ENCODE measurements around the gene APC.

APC gene

DNA sequence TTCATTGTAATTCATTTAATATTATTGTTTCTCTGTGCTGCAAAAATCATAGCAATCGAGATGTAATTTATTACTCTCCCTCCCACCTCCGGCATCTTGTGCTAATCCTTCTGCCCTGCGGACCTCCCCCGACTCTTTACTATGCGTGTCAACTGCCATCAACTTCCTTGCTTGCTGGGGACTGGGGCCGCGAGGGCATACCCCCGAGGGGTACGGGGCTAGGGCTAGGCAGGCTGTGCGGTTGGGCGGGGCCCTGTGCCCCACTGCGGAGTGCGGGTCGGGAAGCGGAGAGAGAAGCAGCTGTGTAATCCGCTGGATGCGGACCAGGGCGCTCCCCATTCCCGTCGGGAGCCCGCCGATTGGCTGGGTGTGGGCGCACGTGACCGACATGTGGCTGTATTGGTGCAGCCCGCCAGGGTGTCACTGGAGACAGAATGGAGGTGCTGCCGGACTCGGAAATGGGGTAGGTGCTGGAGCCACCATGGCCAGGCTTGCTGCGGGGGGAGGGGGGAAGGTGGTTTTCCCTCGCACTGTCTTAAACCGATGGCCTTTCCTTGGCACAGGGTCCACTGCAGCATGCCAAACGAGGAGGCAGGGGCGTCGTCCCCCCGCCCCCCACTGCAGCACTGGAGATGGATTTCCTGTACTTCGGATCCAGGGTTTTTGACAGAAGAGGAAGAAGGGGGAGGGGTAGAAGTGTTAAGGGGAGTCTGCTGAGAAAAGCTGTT, at the start of gene APC:
TSS of gene APC (plus strand) at position 423 of the 728 bp plus-strand sequence. CDS start 17,006 bp downstream, outside the sequence.
- peak; percentile 51 to 77 for DNase-seq (ENCODE audit: low read depth in 1 of 2, low spot score in 1 of 2)

GRCh38 chr5:112689155-112689909, 48.4 kb upstream of the APC start:
- no peak for DNase-seq (ENCODE audit: low read depth in 1 of 2, low spot score in 1 of 2)

DNA sequence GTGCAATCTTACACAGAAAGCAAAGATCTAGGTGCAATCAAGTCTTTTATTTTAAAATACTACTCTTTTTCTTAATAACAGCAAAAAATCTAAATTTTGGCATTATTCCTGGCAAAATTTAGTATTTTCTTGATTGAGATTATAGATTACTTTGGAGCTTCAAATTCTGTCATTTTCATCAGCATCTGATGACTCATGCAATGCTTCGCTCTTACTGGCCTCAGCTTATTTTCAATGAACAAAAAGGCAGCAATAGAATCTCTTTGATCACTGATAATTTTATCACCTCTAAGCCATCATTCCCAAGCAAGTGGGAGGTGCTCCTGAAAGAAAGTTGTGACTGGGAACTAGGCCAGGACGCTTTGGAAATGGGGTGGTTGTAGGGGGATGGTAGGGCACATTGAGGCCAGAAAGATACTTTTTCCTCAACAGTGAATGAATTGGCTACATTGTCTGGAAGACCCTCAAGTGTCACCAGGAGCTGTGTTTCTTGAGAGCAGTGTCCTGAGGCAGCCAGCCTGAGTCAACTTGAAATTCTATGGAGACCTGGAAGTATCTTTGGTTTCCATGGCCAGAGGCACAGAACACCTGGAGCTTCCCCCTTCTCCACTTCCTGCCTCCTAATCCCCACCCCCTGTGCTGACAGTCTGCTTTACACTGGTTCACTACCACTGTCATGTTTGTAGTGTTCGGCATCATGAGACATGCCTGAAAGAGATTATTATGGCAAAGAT, 46.9 kb upstream of the APC start:
- no peak for DNase-seq (ENCODE audit: low read depth in 1 of 2, low spot score in 1 of 2)

- no peak for DNase-seq (ENCODE audit: low read depth in 1 of 2, low spot score in 1 of 2)
These were observed 46.4 kb upstream of the APC start for GRCh38 chr5:112691339-112691680.

GRCh38 chr5:112691758-112692157, 45.9 kb upstream of the APC start:
- DNase-seq (ENCODE audit: low read depth in 1 of 2, low spot score in 1 of 2), result no peak

GRCh38 chr5:112692472-112692871, 45.2 kb upstream of the APC start:
- no peak for DNase-seq (ENCODE audit: low read depth in 1 of 2, low spot score in 1 of 2)

DNA sequence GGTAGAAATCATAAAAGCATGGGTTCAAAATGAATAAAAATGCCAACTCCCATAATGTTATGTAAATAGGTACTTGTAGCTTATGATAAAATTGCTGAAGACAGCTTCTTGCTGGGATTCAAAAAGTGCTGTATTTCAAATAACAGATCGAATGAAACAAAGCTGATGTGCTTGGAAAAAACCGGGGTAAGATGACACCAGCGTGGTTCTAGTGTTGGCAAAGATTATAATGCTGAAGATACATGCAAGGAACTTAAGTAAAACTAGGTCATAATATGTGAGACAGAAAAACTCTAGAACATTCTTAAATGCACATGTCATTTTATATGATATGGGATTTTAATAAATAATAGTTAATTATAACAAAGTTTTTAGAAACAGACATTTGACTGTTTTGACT, 44.4 kb upstream of the APC start:
- no peak for DNase-seq (ENCODE audit: low read depth in 1 of 2, low spot score in 1 of 2)

DNA sequence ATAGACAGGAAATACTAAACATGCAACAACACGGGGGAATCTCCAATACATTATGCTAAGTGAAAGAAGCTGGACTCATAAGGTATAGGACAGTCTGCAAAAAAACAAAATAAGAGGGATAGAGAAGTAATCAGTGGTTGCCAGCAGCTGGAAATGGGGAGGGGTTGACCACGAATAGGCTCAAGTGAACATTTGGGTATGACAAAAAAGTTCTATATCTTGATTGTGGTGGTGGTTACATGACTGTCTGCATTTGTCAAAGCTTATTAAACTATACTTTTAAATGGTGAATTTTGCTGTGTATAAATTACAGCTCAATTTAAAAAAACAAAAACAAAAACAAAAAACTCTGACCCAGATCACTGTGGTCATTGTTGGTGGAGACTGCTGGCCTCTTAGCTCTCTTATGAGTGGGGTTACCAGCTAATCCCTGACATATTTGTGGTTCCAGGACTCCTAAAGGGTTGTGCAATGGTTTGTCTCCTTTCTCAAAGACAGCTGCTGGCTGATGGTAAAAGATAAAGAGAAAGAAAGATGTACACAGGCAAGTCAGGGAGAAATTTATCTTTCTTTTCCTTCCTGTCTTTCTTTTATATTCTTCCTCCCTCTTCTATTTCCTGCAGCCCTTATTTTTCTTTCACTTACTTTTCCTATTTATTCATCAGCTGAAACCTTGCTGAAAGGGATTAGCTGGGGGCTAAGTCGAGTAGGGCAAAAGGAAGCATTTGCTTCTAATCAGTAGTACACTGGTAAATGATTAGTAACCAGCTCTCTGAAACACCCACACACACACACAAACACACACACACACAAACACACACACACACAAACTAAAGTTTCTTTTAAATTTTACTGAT, 42.6 kb upstream of the APC start:
- no peak for DNase-seq (ENCODE audit: low read depth in 1 of 2, low spot score in 1 of 2)

DNA sequence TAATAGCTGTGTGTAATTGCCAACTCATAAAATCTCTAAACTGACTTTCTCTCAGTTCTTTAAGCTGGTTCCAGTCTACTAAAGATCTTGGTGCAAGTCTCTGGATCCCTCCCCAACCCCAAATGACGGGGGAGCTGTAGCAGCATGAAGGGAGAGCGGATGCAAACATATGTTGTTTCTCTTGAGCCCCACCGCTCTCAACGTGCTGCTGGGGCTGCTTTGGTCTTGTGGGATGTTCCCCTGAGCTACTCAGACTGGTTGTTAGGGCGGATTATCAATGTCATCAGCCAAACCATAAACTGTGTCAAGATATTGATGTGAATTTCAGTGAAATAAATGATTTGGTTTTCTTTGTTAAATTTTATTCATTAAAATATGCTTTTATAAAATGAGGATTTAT, 40.9 kb upstream of the APC start:
- DNase-seq (ENCODE audit: low read depth in 1 of 2, low spot score in 1 of 2), result no peak

DNA sequence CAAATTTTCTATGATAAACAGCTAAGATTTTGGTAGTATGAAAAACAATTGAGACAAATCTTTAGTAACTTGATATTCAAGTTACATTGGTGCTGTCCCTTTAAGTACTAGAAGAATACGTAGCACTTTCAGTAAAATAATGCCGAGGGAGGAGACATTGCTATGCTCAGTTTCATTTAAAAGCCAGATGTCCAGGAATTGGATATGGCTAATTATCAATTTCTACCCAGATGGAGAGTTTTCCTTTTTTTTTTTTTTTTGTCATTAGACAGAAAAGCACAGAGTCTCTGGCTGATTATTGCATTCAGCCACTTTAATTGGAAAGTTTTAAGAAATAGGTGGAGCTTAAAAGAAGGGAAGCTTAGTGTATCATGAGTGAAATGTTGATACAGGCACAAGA, 40.4 kb upstream of the APC start:
- no peak for DNase-seq (ENCODE audit: low read depth in 1 of 2, low spot score in 1 of 2)

DNA sequence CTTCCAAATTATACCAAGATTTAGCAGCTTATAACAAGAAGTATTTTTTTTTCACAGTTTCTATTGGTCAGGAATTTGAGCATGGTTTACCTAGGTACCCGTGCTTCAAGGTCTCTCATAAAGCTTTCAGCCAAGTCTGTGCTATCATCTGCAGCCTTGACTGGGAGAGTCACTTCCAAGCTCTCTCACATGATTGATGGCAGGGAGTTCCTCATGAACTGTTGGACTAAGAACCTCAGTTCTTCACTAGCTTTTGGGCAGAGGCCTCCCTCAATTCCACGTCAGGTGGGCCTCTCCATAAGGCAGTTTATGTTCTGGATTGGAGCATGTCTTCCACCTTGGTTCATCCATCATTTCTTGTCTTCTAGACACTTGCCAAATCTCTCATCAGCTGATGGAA, 39.9 kb upstream of the APC start:
- DNase-seq (ENCODE audit: low read depth in 1 of 2, low spot score in 1 of 2), result no peak

DNA sequence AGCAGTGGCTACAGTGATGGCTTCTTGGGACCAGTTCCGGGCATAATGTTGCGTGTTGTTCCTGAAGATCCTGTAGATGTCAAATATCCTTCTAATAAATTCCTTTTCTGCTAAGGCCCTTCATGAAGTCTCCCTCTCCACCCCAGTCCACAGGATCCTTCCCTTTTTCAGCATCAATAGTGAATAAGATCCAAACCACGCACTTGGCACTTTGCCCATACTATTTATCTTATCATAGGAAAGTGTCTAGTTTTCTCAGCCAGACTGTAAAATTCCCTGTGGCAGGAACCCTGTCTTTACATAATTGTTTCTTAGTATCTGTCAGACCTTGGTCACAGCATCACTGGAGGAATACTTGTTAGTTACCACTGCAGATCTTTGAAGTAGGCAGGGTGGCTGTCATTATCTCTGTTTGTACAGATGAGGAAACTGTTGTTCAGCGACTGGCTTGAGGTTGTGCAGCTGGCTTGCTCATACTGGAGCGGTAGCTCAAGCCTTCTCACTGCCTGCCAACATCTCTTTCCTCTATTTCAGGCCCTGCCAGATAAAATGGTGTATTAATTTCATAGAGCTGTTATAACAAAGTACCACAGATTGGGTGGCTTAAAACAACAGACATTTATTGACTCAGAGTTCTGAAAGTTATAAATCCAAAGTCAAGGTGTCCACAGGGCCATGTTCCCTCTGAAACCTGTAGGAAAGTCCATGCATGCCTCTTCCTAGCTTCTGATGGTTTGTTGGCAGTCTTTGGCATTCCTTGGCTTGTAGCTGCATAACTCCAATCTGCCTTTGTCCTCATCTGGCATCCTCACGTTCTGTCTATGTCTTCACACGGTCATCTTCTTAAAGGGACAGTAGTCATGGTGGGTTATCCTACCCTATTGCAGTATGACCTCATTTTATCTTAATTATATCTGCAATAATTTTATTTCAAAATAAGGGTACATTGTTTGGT, 33.5 kb upstream of the APC start:
- DNase-seq (ENCODE audit: low read depth in 1 of 2, low spot score in 1 of 2), result no peak

DNA sequence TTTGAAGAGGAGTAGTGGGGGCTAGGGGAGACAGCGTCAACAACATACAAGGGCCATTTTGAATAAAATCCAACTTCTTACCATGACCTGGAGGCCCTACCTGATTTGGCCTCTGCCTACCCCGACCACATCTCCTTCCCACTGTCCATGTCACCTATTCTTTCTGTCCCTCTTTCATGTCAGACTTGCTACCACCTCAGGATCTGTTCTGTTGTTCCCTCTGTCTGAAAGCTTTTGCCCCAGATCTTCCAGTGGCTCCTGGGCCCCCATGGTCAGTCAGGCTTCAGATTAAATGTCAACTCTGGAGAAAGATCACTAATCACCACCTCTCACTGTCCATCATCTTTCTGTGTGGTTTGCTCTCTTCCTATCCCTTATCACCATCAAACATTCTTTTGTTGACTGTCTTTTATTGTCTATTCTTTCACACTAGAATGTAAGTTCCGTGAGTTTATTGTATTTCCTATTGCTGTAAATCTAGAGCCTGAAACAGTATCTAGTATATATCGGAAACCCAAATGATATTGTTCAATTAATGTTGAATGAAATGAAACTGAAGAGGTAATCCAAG, 31.2 kb upstream of the APC start:
- DNase-seq (ENCODE audit: low read depth in 1 of 2, low spot score in 1 of 2), result no peak

DNA sequence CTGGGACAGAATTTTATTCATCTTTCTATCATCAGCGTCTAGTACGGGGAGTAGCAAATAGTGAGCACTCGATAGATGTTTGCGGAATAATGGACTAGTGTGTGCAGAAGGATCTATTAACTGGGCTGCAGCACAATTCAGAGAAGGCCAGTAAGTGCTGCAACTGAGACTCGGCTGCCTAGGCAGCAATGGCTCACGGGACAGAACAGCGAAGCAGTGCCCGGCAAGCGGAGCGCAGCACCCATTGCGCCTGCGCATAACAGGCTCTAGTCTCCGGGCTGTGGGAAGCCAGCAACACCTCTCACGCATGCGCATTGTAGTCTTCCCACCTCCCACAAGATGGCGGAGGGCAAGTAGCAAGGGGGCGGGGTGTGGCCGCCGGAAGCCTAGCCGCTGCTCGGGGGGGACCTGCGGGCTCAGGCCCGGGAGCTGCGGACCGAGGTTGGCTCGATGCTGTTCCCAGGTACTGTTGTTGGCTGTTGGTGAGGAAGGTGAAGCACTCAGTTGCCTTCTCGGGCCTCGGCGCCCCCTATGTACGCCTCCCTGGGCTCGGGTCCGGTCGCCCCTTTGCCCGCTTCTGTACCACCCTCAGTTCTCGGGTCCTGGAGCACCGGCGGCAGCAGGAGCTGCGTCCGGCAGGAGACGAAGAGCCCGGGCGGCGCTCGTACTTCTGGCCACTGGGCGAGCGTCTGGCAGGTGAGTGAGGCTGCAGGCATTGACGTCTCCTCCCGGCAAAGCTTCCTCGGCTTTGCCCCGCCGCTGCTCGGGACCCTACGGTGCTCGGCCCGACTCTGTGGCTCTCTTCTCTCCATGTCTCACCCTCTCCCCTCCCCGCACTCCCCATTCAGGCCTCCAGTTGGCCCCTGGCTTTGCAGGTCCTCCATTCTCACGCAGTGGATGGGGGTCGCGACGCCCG, 30.2 kb upstream of the APC start:
- peak; percentile 82 to 99 for DNase-seq (ENCODE audit: low read depth in 1 of 2, low spot score in 1 of 2)

DNA sequence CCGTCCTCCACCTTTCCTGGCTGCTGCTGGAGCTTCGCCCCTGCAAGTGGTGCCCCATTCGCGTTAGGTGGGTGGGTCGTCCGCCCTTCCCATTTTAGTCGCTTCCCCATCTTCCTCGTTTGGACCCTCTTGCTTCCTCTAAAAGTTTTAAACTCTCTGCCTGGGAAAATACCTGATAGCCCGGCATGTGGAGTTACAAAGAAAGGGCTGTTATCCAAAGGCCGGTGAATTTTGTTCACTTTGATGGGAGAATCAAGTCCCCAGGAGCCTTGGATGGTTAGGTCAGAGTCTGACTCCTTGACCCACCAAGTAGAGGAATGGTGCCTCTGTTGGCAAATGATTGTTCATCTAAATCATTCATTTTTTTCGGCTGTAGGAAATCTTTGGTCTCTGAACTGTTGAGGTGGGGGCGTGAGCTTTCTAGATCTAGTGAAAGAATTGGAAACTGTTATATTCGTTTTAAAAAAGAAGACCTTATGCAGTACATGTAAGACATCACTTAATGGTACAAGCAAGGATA, 29.5 kb upstream of the APC start:
- DNase-seq (ENCODE audit: low read depth in 1 of 2, low spot score in 1 of 2), result no peak

DNA sequence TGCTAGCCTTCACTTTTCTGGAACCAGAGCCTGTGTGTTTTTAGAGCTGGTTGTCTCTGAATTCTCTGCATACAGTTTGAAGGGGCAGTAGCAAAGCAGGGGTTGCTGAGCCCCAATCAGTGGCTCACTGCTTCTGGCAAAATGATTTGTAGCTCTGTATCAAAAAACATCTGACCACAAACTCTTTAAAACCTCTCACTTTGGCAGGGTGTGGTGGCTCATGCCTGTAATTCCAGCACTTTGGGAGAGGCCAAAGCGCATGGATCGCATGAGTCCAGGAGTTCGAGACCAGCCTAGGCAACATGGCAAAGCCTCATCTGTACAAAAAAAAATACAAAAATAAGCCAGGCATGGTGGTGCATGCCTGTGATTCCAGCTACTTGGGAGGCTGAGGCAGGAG, 28.3 kb upstream of the APC start:
- no peak for DNase-seq (ENCODE audit: low read depth in 1 of 2, low spot score in 1 of 2)

GRCh38 chr5:112710896-112711295, 26.8 kb upstream of the APC start:
- DNase-seq (ENCODE audit: low read depth in 1 of 2, low spot score in 1 of 2), result no peak

- DNase-seq (ENCODE audit: low read depth in 1 of 2, low spot score in 1 of 2), result no peak
These were observed 26.2 kb upstream of the APC start for GRCh38 chr5:112711436-112711835.
